Right forelimb (tissue), 1 donor: ENCODE data around the gene HSPA1A.

Experiments used
- DNase-seq: peaks from one replicate; pipeline ENCODE4 v3.0.0-alpha.2; 2018

HSPA1A gene

GRCh38 chr6:31815025-31815838 is at the start of gene HSPA1A, which contains the start of gene HSPA1L:
Gene HSPA1A, plus strand, starts transcription at chr6:31815543. Its CDS starts 214 bp downstream, at chr6:31815757.
Gene HSPA1L, minus strand, starts transcription at chr6:31815283. Its CDS starts 3,311 bp downstream, at chr6:31811972.
- peak; percentile 97 for DNase-seq

DNA sequence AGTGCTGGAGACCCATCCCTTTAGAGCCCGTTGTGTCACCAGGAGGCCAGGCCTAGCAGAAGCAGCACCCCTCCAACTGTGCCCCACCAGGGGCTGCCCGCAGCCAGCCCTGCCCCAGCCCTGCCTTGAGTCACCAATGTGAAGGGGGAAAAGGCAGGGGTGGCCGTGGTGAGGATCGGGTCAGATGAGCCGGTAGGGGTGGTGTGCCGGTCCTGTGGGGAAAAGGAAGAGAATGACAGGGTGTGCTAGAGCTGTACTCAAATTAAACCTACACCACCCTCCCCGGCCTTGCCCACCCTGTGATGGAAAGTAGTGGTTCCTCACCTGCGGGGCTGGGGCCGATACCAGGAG is 49.8 kb upstream of the HSPA1A start:
- DNase-seq = no peak

- DNase-seq = no peak
These were observed 49.2 kb upstream of the HSPA1A start for GRCh38 chr6:31765910-31766794.

DNA sequence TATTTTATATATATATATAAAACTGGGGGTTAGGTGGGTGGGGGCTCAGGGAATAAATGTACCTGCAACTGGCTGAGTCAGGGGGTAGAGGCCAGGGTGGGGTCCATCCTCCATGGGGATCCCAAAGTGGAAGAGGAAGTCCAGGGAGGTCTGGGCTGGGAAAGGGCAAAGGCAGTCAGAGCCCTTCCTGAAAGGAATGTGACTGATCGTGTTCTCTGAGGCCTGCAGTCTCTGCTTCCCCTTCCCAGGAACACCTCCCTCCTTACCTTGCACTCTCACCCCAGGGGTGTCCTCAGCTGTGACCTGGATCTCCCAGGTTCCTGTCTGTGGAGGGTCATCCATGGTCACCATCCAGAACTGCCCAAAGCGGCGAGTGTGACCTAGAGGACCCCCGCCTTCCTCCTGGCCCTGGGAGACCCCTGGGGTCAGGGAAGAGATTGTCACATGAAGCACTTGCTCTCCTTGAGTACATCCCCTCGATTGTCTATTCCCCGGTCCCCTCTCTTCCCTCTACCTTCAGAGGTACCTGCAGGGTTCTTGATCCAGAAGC is 48.2 kb upstream of the HSPA1A start:
- DNase-seq = no peak

DNA sequence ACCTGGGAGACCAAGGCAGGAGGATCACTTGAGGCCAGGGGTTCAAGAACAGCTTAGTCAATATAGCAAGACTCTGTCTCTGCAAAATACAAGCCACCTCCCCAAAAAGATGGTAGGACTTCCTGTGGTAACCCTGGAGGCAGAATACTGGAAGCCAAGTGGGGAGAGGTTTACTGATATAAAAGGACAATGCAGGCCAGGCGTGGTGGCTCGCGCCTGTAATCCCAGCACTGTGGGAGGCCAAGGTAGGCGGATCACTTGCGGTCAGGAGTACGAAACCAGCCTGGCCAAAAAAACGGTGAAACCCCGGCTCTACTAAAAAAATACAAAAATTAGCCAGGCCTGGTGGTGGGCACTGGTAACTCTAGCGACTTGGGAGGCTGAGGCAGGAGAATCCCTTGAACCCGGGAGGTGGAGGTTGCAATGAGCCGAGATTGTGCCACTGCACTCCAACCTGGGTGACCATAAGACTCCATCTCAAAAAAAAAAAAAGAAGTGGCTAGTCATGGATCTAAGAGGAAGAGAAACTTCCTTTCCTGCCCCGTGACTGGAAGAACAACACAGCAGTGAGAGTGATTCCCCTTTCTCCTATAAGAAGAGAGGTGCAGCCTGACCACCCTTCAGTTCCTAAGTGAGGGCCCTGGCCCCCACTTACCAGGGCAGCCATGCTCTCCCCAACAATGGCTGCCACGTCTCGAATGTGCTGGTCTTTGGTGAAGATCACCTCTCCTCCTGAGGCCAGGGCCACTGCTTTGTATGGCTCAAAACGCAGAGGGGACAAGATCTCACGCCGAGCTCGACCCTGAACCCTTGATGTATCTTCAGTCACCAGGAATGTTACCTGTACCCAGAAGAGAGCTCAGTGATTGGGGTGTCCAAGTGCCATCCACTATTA is 46.7 kb upstream of the HSPA1A start:
- DNase-seq = no peak

- no peak for DNase-seq
These were observed 45.5 kb upstream of the HSPA1A start for GRCh38 chr6:31769684-31770371.

DNA sequence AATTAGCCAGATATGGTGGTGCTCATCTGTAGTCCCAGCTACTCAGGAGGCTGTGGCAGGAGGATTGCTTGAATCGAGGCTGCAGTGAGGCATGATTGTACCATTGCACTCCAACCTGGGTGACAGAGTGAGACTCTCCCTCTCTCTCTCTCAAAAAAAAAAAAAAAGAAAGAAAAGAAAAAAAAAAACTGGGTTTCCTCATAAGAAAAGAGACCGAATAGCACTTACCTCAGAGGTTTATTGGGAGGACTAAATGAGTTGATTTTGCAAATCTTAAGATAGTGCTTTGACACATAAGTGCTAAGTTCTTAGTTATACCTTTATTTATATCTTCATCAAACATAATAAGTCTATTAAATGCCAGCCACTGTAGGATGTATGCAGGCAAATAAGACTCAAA is 44.5 kb upstream of the HSPA1A start:
- no peak for DNase-seq

DNA sequence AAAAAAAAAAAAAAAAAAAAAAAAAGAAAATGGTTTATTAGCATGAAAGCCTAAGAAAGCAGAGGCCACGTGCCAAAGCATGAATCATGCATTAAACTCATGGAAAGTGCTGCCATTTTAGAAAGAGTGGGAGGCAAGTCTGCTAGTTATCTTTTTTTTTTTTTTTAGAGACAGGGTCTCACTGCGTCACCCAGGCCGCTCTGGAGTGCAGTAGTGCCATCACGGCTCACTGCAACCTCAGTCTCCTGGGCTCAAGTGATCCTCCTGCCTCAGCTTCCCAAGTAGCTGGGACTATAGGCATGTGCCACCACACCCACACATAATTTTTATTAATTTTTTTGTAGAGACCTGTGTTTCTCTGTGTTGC is 43.4 kb upstream of the HSPA1A start:
- no peak for DNase-seq

DNA sequence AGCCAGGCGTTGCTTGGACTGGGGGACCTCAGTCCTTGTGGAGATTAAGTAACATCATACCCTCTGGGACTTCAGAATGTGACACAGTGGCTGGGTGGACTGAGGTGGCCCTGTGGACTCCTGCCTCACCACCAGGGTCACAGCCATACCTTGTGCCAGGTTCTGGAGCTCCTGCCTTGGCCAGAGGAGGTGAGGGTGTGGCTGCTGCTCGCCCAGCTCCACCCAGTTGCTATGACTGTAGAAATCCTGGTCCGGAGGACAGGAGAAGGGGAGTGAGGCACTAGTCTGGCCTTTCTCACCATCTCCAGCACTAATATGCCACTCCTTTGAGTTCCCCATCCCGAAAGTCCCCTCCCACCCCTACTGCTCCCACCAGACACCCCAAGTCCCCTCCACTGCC is 40.2 kb upstream of the HSPA1A start:
- no peak for DNase-seq

DNA sequence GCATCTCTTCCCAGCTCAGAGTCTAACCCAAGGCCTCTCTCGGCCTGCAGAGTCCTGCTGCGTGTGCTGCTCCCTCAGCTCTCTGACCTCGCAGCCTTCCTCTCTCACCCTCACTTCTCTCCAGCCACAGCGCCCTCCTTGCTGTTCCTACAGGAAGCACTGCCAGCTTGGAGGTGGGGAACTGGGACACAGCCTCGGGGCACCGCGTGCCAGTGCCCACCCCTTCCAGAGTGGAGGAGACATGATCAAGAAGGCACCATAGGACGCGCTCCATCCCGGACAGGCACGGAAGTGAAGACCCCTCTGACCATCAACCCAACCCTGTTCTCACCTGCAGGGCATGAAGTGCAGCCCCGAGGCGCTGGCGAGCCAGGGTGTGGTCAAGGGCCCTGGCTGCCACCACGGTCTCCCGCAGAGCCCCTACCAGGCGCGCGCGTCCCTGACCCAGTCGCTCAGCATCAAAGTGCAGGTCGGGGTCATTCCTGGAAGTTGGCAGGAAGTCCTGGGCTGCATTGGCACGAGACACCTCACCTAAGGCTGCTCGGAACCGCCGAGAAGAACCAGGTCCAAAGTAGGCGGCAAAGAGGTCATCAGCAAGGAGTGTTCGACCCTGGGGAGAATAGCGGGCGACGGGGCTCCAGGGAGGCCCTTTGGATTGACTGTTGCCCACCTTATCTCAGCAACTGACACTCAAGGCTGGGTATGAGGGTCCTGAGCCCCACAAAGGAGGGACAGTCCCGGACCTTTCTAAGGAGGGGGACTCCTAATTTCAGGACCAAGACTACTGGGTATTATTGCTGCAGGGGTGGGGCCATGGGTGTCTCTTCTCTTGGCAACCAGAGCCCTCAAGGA is 39.5 kb upstream of the HSPA1A start:
- DNase-seq = no peak

GRCh38 chr6:31776485-31776988 is 38.8 kb upstream of the HSPA1A start:
- DNase-seq = no peak

DNA sequence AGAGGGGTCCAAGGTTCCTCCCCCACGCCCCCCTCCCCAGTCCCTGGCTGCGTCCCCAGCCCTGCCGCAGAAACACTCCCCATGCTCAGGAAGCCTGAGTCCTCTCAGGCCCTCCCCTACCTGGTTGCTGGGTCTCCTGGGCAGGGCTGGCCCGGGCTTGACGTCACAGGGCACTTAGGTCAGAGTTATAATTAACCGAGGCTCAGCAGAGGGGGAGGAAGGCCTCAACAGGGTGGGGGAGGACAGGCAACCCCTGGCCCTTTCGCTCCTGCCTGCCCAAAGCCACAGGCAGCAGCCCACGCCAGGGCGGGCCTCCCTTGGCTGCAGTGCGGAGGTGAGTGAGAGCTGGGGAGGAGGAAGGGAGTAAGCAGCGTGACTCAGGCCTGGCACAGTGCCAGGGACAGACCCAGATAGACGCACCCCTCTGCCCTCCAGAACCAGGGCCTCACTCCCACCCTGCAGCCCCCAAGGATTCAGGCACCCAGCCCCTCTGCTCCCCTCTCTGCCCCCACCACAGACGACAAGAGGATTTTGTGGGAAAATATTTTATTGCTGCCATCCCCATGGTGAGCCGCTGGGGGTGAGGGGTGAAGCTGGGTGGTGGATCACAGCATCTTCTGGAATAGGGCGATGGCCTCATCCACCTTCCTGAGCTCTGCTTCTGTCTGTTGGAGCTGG is 38.2 kb upstream of the HSPA1A start, which contains the start of gene VWA7:
VWA7 (minus strand) TSS at position 340 of the 678 bp plus-strand sequence. CDS start 549 bp downstream, outside the sequence.
- DNase-seq = peak; percentile 67

GRCh38 chr6:31777667-31778050 is 37.7 kb upstream of the HSPA1A start:
- no peak for DNase-seq

GRCh38 chr6:31778193-31778592 is 37.1 kb upstream of the HSPA1A start:
- DNase-seq = no peak

DNA sequence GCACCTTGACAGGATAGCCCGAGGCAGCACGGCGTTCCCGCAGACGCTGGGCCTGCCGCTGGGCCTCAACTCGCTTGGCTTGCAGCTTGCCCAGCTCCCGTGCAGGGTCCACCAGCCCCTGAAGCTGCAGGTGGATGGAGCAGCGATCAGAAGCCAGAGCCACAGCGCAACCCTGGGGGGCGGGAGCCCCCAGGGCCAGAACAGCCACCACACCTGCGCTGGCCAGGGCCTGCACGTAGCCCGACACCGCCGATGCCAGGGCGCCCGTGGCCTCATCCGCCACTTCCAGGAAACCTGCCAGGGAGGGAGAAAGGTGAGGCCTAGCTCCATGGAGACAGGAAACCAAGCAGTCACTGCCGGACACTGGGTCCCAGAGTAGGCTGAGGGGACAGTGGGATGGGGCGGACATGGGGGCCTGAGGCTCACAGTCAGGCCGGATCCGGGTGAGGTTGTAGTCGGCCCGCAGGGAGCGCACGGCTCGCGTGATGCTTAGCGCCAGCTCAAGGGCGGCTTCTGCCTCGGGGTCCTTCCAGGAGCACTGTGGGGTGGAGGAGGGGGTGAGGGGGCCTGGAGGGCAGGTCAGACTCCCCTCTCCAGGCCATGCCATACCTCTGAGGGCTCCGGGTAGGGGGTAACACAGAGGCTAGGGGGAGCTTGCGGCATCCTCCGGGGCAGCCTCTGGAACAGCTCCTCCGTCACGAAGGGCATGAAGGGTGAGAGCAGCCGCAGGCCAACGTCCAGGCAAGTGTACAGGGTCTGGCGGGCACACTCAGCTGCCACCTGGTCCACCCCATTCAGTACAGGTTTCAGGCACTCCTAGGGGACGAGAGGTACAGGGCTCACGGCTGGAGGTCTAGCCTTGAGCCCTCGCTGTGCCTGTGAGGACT is 36.1 kb upstream of the HSPA1A start:
- DNase-seq = no peak

DNA sequence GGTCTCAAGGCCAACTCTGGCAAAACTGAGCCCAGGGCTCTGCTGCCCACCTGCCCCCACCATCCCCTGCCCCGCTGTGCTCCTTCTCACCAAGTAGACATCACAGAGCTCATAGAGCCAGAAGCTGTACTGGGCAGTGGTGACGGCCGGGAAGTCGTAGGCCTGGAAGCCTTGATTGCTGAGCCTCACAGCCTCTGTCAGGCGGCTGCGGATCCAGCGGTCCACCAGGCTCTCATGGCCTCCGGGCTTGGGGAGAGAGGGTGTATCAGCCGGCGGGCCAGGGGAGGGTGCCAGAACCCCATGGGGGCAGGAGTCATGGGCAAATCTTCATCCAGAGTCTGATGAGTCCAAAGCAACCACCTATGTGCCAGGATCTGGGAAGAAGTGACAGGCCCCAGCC is 35.4 kb upstream of the HSPA1A start:
- DNase-seq = no peak

DNA sequence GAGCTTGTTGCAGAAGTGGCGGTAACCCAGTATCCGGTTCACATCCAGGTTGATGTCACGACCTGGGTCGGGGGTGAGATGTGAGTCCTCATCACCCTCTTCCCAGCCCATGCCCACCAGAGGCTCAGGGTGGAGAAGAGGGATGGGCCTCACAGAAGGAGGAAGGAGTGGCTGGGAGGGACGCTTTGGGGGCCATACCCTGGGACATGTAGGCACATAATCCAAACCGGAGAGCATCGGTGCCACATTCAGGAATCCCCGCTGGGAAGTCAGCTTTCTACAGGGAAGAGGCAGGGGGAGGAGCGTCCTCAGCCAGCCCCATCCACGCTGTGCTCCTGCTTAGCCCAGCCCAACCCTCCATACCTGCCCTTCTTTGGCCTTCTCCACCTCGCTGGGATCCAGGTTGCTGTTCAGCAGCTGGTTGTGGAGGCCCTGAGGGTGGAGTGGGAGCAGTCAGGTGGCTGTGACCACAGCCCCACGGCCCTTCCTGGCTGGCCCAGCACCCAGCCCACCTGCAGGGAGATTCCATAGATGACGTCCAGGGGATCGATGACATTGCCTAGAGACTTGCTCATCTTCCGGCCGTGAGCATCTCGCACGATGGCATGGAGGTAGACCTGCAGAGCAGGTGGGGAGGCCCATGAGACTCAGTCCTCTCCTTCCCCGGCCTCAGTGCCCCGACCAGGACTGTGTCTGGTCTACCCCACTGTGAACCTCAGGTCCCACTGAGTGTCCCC is 34.7 kb upstream of the HSPA1A start:
- no peak for DNase-seq
